Cerebellar nuclear complex (tissue), 1 donor: ENCODE results near the gene CIDEA.
"Not testable (repeated sequence)": the region's sequence is repeated elsewhere in the genome, so short reads cannot be mapped to it uniquely, and the experiment has no call there.

ENCODE experiments used
- DNase-seq, 2 experiments: peaks; one replicate each; lab custom pipeline; 2025; lab: John Stamatoyannopoulos, UW

CIDEA gene

GRCh38 chr18:12239431-12239830 lies 14.7 kb upstream of the CIDEA start:
- DNase-seq, result no peak

GRCh38 chr18:12242658-12243260 lies 11.4 kb upstream of the CIDEA start:
- no peak for DNase-seq

GRCh38 chr18:12243272-12243671 lies 10.9 kb upstream of the CIDEA start:
- not testable (repeated sequence) for DNase-seq

GRCh38 chr18:12245793-12246135 lies 8.4 kb upstream of the CIDEA start:
- no peak for DNase-seq

- DNase-seq, result no peak
These were observed 7.0 kb upstream of the CIDEA start for GRCh38 chr18:12246849-12247808.

- no peak for DNase-seq
These were observed 6.2 kb upstream of the CIDEA start for GRCh38 chr18:12247946-12248345.

- no peak for DNase-seq
These were observed 5.0 kb upstream of the CIDEA start for GRCh38 chr18:12248926-12249720.

GRCh38 chr18:12251311-12251710 lies 2.9 kb upstream of the CIDEA start:
- no peak for DNase-seq

GRCh38 chr18:12252061-12252460 lies 2.1 kb upstream of the CIDEA start:
- no peak for DNase-seq

- no peak for DNase-seq
These were observed 1.1 kb upstream of the CIDEA start for GRCh38 chr18:12253027-12253426.

GRCh38 chr18:12253663-12254135 lies 462 bp upstream of the CIDEA start:
- DNase-seq, result no peak

- no peak for DNase-seq
These were observed 805 bp downstream of the CIDEA start for GRCh38 chr18:12254820-12255511.

GRCh38 chr18:12255626-12256026 lies 1.5 kb downstream of the CIDEA start:
- no peak for DNase-seq

- DNase-seq, result no peak
These were observed 2.8 kb downstream of the CIDEA start for GRCh38 chr18:12256951-12257350.

- no peak for DNase-seq
These were observed 4.0 kb downstream of the CIDEA start for GRCh38 chr18:12257996-12258718.

GRCh38 chr18:12258719-12259705 lies 4.9 kb downstream of the CIDEA start:
- no peak for DNase-seq

- no peak for DNase-seq
These were observed 8.6 kb downstream of the CIDEA start for GRCh38 chr18:12262748-12263147.

GRCh38 chr18:12264864-12265263 lies 10.7 kb downstream of the CIDEA start:
- DNase-seq, result no peak

- DNase-seq, result no peak
These were observed 17.4 kb downstream of the CIDEA start for GRCh38 chr18:12271376-12272235.
